ENCODE results near the gene EMC7.
"Not testable (repeated sequence)": the region's sequence is repeated elsewhere in the genome, so short reads cannot be mapped to it uniquely, and the experiment has no call there.

Gene EMC7

DNA sequence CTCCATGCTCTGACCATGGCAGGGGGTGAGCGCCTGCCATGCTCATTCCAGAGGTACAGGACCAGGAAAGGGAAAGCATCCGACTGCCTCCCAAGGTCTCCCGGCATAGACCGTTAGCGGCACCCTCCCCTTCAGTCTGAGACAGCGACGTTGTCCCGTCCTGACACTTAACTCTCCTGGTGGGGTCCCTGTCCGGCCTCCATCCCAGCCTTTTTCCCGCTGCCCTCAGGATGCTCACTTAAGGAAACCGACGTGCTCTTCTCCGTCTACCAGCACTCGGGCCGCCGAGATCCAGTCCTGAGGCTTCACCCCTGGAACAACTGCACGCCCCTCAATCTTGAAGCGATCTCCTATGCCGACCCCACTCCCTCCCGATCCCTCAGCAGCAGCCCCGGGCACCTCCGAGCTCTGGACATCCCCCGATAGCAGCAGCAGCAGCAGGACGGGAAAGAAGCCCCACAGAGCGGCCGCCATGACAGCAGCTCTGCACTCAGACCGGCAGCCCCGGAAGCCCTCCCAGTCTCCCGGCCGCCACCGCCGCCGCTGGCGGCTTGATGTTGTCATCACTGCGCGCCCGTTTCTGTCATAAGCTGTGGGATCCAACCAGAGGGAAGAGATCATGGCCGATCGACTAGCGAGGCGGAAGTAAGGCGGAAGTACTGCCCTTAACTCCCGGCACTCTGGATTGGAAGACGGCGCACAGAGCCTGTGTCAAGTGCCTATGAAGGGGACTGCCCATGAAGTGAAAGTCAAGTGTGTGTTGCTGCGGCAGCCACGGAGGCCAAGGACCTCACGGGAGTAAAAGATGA is at the start of gene EMC7, which contains the start of gene PGBD4:
Gene EMC7 (minus strand): TSS at position 497 of the 809 bp plus-strand sequence. CDS start 23 bp downstream, at position 474.
Gene PGBD4 (plus strand): TSS at position 718 of the 809 bp plus-strand sequence. CDS start 449 bp downstream, outside the sequence.
- no peaks in the 10 kb centered on the region for H3K27me3 ChIP-seq (ENCODE audit: control insufficient read depth, insufficient read depth, low read length)
- peaks cover 12% of the 10 kb centered on the region for H3K4me1 ChIP-seq (ENCODE audit: control insufficient read depth, low read depth, low read length)
- H3K9me3 ChIP-seq (ENCODE audit: control insufficient read depth, low read depth, low read length), result no peaks in the 10 kb centered on the region
- H3K27ac ChIP-seq (ENCODE audit: low read length), result peak within 1 kb of the TSS; percentile 53
- peak within 1 kb of the TSS; percentile 99 for H3K4me3 ChIP-seq (ENCODE audit: low read length)
- H3K36me3 ChIP-seq (ENCODE audit: control insufficient read depth, low read depth, low read length), result no peaks in the 10 kb centered on the region
- peak within 1 kb of the TSS; percentile 87 for H3K9ac ChIP-seq (ENCODE audit: low read length)

DNA sequence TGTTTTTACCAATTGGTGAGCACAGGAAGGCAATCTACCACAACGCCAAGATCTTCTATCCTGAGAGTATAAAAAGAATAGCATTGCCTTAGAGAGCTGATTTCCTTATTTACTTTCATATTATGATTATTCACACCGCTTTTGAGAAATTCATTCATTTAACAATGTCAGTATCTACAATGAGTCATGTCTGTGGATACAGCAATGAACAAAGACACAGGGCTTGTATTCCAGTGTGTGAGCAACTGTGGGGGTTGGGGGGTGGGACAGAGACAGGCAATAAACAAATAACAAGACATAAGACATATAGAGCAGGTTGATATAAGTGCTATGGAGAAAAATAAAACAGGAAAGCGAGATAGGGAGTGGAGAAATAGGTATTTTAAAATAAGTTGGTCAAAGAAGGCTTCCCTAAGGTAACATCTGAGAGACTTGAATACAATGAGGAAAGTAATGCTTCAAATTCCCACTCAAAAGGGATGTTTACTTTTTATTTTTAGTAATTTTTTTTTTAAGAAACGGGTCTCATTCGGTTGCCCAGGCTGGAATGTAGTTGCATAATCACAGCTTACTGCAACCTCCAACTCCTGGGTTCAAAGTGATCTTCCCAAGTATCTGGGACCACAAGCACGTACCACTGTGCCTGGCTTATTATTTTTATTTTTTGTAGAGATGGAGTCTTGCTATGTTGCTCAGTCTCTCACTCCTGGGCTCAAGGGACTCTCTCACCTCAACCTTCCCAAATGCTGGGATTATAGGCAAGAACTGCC is 45.9 kb upstream of the EMC7 start:
- no peak overlapping the region for H3K9ac ChIP-seq (ENCODE audit: low read length)
- H3K4me3 ChIP-seq (ENCODE audit: low read length), result no peak overlapping the region
- no peaks in the 10 kb centered on the region for H3K9me3 ChIP-seq (ENCODE audit: control insufficient read depth, low read depth, low read length)
- no peaks in the 10 kb centered on the region for H3K27me3 ChIP-seq (ENCODE audit: control insufficient read depth, insufficient read depth, low read length)
- peaks cover 49% of the 10 kb centered on the region for H3K36me3 ChIP-seq (ENCODE audit: control insufficient read depth, low read depth, low read length)
- H3K27ac ChIP-seq (ENCODE audit: low read length), result no peak overlapping the region
- H3K4me1 ChIP-seq (ENCODE audit: control insufficient read depth, low read depth, low read length), result no peaks in the 10 kb centered on the region

DNA sequence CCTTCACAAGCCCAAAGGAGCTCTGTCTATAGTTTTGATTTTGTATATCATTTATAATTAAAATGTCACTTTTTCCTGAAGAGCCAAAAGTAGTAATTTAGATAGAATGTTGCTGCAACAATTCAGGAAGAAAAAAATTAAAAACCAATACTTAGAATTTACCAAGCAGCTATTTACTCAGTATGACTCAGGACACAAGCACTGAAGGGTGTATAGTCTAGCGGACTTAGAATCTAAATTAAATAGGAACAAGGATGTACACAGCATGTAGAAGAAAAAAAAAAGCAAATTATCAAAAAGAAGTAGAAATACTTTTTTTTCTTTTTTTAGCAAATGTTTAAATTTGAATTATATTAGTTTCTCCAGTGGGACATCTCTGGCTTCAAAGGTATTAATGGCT is 31.8 kb upstream of the EMC7 start:
- no peak overlapping the region for H3K27ac ChIP-seq (ENCODE audit: low read length)
- no peak overlapping the region for H3K4me3 ChIP-seq (ENCODE audit: low read length)
- no peaks in the 10 kb centered on the region for H3K9me3 ChIP-seq (ENCODE audit: control insufficient read depth, low read depth, low read length)
- H3K9ac ChIP-seq (ENCODE audit: low read length), result no peak overlapping the region
- no peaks in the 10 kb centered on the region for H3K4me1 ChIP-seq (ENCODE audit: control insufficient read depth, low read depth, low read length)
- H3K27me3 ChIP-seq (ENCODE audit: control insufficient read depth, insufficient read depth, low read length), result no peaks in the 10 kb centered on the region
- H3K36me3 ChIP-seq (ENCODE audit: control insufficient read depth, low read depth, low read length), result no peaks in the 10 kb centered on the region

DNA sequence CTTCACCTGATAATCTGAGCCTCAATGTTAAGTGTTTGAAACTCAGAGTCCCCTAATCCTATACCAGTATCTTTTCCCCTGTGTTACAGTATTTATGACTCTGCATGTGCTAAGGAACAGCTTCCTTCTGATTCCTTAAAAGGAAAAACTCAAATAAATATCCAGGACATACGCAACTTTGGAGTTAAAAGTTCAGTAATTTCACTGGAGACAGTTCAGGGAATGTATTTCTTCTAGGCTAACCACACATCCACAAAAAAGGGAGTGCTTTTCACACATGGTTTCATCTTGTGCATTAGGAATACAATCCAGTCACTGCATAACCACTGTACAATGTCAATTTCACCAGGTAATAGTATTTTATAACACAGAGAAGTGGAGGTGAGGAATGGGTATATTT is 31.2 kb upstream of the EMC7 start:
- no peak overlapping the region for H3K9ac ChIP-seq (ENCODE audit: low read length)
- H3K4me1 ChIP-seq (ENCODE audit: control insufficient read depth, low read depth, low read length), result no peaks in the 10 kb centered on the region
- no peaks in the 10 kb centered on the region for H3K36me3 ChIP-seq (ENCODE audit: control insufficient read depth, low read depth, low read length)
- no peaks in the 10 kb centered on the region for H3K9me3 ChIP-seq (ENCODE audit: control insufficient read depth, low read depth, low read length)
- H3K27me3 ChIP-seq (ENCODE audit: control insufficient read depth, insufficient read depth, low read length), result no peaks in the 10 kb centered on the region
- no peak overlapping the region for H3K27ac ChIP-seq (ENCODE audit: low read length)
- no peak overlapping the region for H3K4me3 ChIP-seq (ENCODE audit: low read length)

DNA sequence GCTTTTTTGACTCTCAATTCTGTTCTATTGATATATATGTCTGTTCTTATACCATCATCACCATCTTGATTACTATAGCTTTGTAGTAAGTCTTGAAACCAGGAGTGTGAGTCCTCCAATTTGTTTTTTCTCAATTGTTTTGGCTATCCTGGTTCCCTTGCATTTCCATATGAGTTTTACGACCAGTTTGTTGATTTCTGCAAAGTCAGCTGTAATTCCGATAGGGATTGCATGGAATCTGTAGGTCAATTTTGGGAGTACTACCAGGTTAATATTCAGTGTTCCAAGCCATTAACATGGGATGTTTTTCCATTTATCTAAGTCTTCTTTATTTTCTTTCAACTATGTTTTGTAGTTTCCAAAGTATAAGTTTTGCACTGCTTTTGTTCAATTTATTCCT is 27.2 kb upstream of the EMC7 start:
- H3K4me1 ChIP-seq (ENCODE audit: control insufficient read depth, low read depth, low read length), result no peaks in the 10 kb centered on the region
- no peaks in the 10 kb centered on the region for H3K36me3 ChIP-seq (ENCODE audit: control insufficient read depth, low read depth, low read length)
- H3K9me3 ChIP-seq (ENCODE audit: control insufficient read depth, low read depth, low read length), result no peaks in the 10 kb centered on the region
- H3K27ac ChIP-seq (ENCODE audit: low read length), result no peak overlapping the region
- no peak overlapping the region for H3K4me3 ChIP-seq (ENCODE audit: low read length)
- H3K27me3 ChIP-seq (ENCODE audit: control insufficient read depth, insufficient read depth, low read length), result no peaks in the 10 kb centered on the region
- no peak overlapping the region for H3K9ac ChIP-seq (ENCODE audit: low read length)

DNA sequence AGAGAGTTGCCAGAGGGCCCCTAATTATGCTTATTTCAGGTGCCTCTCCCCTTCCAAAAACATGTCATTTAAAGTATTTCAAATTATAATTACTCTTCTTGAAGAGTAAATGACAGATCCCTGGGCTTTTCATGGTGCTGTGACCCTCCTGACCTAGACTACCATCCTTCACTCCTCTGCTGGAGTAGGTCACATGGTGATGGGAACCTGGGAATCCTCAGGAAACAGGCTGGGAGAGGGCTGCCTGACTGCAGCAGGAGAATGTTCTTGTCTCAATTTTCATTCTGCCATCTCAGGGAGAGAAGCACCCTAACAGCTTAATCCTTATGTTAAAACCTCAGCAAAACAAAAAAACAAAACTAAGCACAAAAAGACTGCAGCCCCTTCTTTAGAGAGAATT is 24.9 kb upstream of the EMC7 start:
- no peaks in the 10 kb centered on the region for H3K36me3 ChIP-seq (ENCODE audit: control insufficient read depth, low read depth, low read length)
- no peak overlapping the region for H3K27ac ChIP-seq (ENCODE audit: low read length)
- no peaks in the 10 kb centered on the region for H3K4me1 ChIP-seq (ENCODE audit: control insufficient read depth, low read depth, low read length)
- no peaks in the 10 kb centered on the region for H3K27me3 ChIP-seq (ENCODE audit: control insufficient read depth, insufficient read depth, low read length)
- H3K4me3 ChIP-seq (ENCODE audit: low read length), result no peak overlapping the region
- no peaks in the 10 kb centered on the region for H3K9me3 ChIP-seq (ENCODE audit: control insufficient read depth, low read depth, low read length)
- H3K9ac ChIP-seq (ENCODE audit: low read length), result no peak overlapping the region

DNA sequence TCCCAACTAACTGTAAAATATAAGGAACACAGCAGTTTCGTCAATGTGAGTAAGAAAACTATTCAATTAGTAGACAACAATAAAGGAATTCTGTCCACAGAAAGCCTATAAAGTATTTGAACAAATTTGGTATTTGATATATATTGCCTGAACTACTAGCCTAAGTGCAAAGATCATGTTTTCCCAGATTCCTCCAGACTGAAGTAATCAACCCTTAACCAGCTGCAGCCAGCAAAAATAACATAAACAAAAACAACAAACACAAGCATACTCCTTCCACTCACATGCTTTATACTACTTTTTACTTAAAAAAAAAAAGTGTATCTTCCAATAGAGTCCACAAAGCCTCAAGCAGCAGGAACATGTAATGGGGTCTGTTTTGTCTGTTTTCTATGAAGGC is 24.3 kb upstream of the EMC7 start:
- H3K4me1 ChIP-seq (ENCODE audit: control insufficient read depth, low read depth, low read length), result no peaks in the 10 kb centered on the region
- H3K9ac ChIP-seq (ENCODE audit: low read length), result no peak overlapping the region
- no peaks in the 10 kb centered on the region for H3K9me3 ChIP-seq (ENCODE audit: control insufficient read depth, low read depth, low read length)
- H3K27ac ChIP-seq (ENCODE audit: low read length), result no peak overlapping the region
- no peaks in the 10 kb centered on the region for H3K27me3 ChIP-seq (ENCODE audit: control insufficient read depth, insufficient read depth, low read length)
- no peak overlapping the region for H3K4me3 ChIP-seq (ENCODE audit: low read length)
- no peaks in the 10 kb centered on the region for H3K36me3 ChIP-seq (ENCODE audit: control insufficient read depth, low read depth, low read length)

DNA sequence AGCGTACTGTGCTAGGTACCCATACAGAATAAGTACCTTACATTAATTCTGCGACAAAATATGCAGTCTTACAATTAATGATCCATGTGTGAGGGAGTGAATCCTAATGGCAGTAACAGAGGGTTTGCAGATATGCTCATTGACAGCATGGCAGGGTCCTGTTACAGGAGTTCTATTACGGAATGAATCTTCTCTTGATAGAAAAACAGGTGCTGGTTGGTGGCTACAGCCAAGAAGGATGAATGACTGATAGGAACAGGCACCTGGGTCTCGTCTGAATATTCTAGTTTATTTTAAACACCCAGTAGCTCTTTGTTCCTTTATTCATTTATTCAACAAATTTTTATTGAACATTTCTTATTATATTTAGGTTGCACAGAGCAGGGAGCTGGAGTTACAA is 23.0 kb upstream of the EMC7 start:
- Histone ChIP-seq H3K4me3 (ENCODE audit: low read length) (no peak overlapping the region), H3K9me3 (ENCODE audit: control insufficient read depth, low read depth, low read length) (no peaks in the 10 kb centered on the region), H3K27me3 (ENCODE audit: control insufficient read depth, insufficient read depth, low read length) (no peaks in the 10 kb centered on the region), H3K36me3 (ENCODE audit: control insufficient read depth, low read depth, low read length) (no peaks in the 10 kb centered on the region), H3K9ac (ENCODE audit: low read length) (no peak overlapping the region), H3K27ac (ENCODE audit: low read length) (no peak overlapping the region), H3K4me1 (ENCODE audit: control insufficient read depth, low read depth, low read length) (no peaks in the 10 kb centered on the region)

DNA sequence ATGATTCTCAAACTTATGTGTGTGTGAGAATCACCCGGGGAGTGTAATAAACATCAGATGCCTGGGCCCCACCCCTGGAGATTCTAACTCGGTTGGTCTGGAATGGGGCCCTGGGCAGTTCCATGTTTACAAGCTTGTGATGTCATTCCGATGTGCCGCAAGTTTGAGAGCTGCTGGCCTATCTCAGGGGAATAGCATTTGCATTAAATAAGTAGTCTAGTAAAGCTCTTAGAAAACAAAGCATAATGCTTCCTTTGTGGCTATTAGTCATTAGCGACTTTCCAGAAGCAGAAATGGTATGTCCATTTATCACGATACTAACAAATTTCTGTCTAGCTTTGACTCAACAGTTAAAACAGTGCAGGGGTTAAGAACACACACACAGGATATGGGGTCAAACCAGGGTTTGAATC is 21.1 kb upstream of the EMC7 start:
- Histone ChIP-seq H3K36me3 (ENCODE audit: control insufficient read depth, low read depth, low read length) (no peaks in the 10 kb centered on the region), H3K9me3 (ENCODE audit: control insufficient read depth, low read depth, low read length) (no peaks in the 10 kb centered on the region), H3K4me3 (ENCODE audit: low read length) (no peak overlapping the region), H3K27ac (ENCODE audit: low read length) (no peak overlapping the region), H3K9ac (ENCODE audit: low read length) (no peak overlapping the region), H3K27me3 (ENCODE audit: control insufficient read depth, insufficient read depth, low read length) (no peaks in the 10 kb centered on the region), H3K4me1 (ENCODE audit: control insufficient read depth, low read depth, low read length) (no peaks in the 10 kb centered on the region)

DNA sequence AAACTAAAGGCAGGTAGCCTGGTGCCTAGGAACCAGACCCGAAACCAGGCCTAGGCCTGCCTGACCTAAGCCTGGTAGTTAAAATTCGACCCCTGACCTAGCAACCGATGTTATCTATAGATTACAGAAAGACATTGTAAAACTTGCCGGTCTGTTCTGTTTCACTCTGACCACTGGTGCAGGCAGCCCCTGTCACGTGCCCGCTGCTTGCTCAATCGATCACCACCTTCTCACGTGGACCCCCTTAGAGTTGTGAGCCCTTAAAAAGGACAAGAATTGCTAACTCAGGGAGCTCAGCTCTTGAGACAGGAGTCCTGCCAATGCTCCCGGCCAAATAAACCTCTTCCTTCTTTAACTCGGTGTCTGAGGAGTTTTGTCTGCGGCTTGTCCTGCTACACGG is 20.1 kb upstream of the EMC7 start:
- not testable (repeated sequence) for H3K36me3 ChIP-seq (ENCODE audit: control insufficient read depth, low read depth, low read length); H3K27ac ChIP-seq (ENCODE audit: low read length); H3K9ac ChIP-seq (ENCODE audit: low read length); H3K9me3 ChIP-seq (ENCODE audit: control insufficient read depth, low read depth, low read length); H3K27me3 ChIP-seq (ENCODE audit: control insufficient read depth, insufficient read depth, low read length); H3K4me1 ChIP-seq (ENCODE audit: control insufficient read depth, low read depth, low read length); H3K4me3 ChIP-seq (ENCODE audit: low read length)

DNA sequence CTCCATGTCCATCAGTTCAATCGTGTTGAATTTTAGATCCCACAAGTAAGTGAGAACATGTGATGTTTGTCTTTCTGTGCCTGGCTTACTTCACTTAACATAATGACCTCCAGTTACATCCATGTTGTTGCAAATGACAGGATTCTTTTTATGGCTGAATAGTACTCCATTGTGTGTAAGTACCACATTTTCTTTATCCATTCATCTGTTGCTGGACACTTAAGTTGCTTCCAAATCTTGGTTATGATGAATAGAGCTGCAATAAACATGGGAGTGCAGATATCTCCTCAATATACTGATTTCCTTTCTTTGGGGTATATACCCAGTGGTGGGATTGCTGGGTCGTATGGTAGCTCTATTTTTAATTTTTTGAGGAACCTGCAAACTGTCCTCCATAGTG is 18.8 kb upstream of the EMC7 start:
- H3K27me3 ChIP-seq (ENCODE audit: control insufficient read depth, insufficient read depth, low read length); H3K4me1 ChIP-seq (ENCODE audit: control insufficient read depth, low read depth, low read length); H3K36me3 ChIP-seq (ENCODE audit: control insufficient read depth, low read depth, low read length); H3K9me3 ChIP-seq (ENCODE audit: control insufficient read depth, low read depth, low read length); H3K4me3 ChIP-seq (ENCODE audit: low read length); H3K9ac ChIP-seq (ENCODE audit: low read length); H3K27ac ChIP-seq (ENCODE audit: low read length): not testable (repeated sequence)

DNA sequence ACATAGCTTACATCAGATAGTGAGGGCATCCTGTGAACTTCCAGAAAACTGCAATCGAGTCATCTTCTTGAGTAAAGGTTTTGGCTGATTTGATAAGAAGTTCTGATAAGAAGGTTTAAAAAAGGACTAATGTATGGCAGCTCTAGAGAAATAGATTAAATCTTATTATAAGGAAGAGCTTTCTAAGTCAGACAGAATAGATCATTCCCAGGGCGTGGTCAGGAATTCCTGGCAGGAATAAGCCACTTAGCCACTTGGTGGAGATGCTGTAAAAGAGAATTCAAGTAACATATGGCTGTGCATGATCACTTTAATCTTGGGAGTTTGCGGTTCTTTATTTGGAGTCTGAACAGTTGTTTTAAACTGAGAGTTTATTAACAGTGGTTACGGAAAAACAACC is 17.6 kb upstream of the EMC7 start:
- no peaks in the 10 kb centered on the region for H3K4me1 ChIP-seq (ENCODE audit: control insufficient read depth, low read depth, low read length)
- no peak overlapping the region for H3K4me3 ChIP-seq (ENCODE audit: low read length)
- no peak overlapping the region for H3K9ac ChIP-seq (ENCODE audit: low read length)
- no peaks in the 10 kb centered on the region for H3K36me3 ChIP-seq (ENCODE audit: control insufficient read depth, low read depth, low read length)
- no peaks in the 10 kb centered on the region for H3K9me3 ChIP-seq (ENCODE audit: control insufficient read depth, low read depth, low read length)
- no peak overlapping the region for H3K27ac ChIP-seq (ENCODE audit: low read length)
- H3K27me3 ChIP-seq (ENCODE audit: control insufficient read depth, insufficient read depth, low read length), result no peaks in the 10 kb centered on the region

All from iPS-18a (cell line).